Cardiac muscle cell (in vitro differentiated cells and primary cell): ENCODE measurements around the gene ST7. TPM values are rescaled to one million over a fixed set of nuclear protein-coding genes. Genes with fewer than 3 reads are reported as not detected.
A peak's percentile ranks its signal among the peaks of the same experiment; 100 is the strongest.

ENCODE experiments used
- DNase-seq, 2 donors: peaks; one replicate each; pipeline versions ENCODE4 v3.0.0 to v3.0.0-alpha.2; 2010 to 2017; ENCODE audit warnings: low read depth in 1 of 2, low spot score in 1 of 2
- H3K27ac ChIP-seq: fragments of 200-600 bp; sonication (generic); 2 replicates; pipeline ENCODE4 v1.5.1; 2016
- H3K27me3 ChIP-seq: fragments of 200-600 bp; sonication (generic); 2 replicates; pipeline ENCODE4 v1.6.0; 2016; ENCODE audit warnings: control low read depth
- H3K36me3 ChIP-seq: fragments of 200-600 bp; sonication (generic); 2 replicates; pipeline ENCODE4 v1.5.1; 2016; ENCODE audit warnings: control low read depth
- H3K4me1 ChIP-seq: fragments of 200-600 bp; sonication (generic); 2 replicates; pipeline ENCODE4 v1.8.1; 2017; ENCODE audit warnings: low read depth, mild to moderate bottlenecking, mixed run types
- H3K4me3 ChIP-seq: fragments of 200-600 bp; sonication (generic); 2 replicates; pipeline ENCODE4 v1.5.1; 2016; ENCODE audit warnings: mild to moderate bottlenecking
- H3K9me3 ChIP-seq: fragments of 200-600 bp; sonication (generic); 2 replicates; pipeline ENCODE4 v1.5.1; 2017; ENCODE audit warnings: low read depth, mild to moderate bottlenecking, control low read depth
- CTCF ChIP-seq: IDR thresholded peaks from 2 replicates; pipeline ENCODE4 v1.5.1; 2012; ENCODE audit warnings: low read depth, mild to moderate bottlenecking, low read length
- polyA plus RNA-seq: library from polyadenylated mRNA; unstranded; fragments of >200 nt; fragmentation: Nextera tagmentation; extraction: Ambion mirVana; gene quantifications from 2 replicates; pipeline ENCODE4 v1.2.1, GENCODE V29; 2016
- total RNA-seq: library from RNA; depleted of rRNA; stranded (reverse); fragments of >200 nt; gene quantifications from 2 replicates; pipeline ENCODE4 v1.2.3, GENCODE V29; 2016

Gene ST7
- total and polyA plus RNA-seq, 2 experiments from 2014 or later, result 83.5 to 96.7 TPM

DNA sequence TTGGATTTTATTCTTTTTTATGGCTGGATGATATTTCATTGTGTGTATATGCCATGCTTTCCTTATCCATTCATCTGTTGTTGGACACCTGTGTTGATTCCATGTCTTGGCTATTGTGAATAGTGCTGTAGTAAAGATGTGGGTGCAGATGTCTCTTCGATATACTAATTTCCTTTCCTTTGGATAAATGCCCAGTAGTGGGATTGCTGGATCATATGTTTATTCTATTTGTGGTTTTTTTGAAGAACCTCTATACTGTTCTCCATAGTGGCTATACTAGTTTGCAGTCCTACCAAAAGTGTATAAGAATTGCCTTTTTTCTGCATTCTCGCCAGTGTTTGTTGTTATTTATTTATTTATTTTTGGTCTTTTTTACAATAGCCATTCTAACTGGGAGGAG lies 209.8 kb downstream of the ST7 start:
- Histone ChIP-seq H3K27me3 (no peaks in the 10 kb centered on the region), H3K27ac (no peak overlapping the region), H3K9me3 (no peaks in the 10 kb centered on the region), H3K4me3 (no peak overlapping the region), H3K36me3 (no peaks in the 10 kb centered on the region), H3K4me1 (peaks cover 33% of the 10 kb centered on the region)
- no peak for DNase-seq
- no peak for TF ChIP-seq CTCF

GRCh38 chr7:117164620-117165019 lies 211.3 kb downstream of the ST7 start:
- TF ChIP-seq CTCF, result no peak
- Histone ChIP-seq H3K27ac (peak overlapping the region; percentile 57), H3K36me3 (no peaks in the 10 kb centered on the region), H3K9me3 (no peaks in the 10 kb centered on the region), H3K4me1 (peaks cover 26% of the 10 kb centered on the region), H3K4me3 (no peak overlapping the region), H3K27me3 (no peaks in the 10 kb centered on the region)
- DNase-seq, result no peak

GRCh38 chr7:117165656-117166055 lies 212.4 kb downstream of the ST7 start:
- no peak for DNase-seq

DNA sequence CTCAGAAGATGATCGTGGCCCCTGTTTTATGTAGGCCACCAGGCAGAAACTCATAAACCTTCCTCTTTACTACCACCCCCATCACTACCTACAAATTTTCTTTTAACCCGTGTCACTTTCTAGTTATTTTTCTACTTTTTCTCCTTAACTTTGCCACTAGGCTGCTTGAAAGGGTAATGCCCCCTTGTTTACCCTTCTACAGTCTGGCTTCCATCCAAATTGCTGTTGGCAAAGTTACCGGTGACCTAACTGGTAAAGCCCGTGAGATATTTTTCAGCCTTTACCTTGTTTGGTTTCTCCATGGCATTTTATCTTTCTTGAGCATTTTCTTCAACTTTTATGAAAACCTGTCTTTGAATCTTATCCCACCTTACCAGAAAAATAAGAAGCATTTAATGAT lies 216.6 kb downstream of the ST7 start:
- no peak overlapping the region for H3K27ac ChIP-seq

More at GRCh38 chr7:117165656-117166055, 212.4 kb downstream of the ST7 start:
- Histone ChIP-seq H3K27ac (peak overlapping the region; percentile 57), H3K27me3 (no peaks in the 10 kb centered on the region), H3K9me3 (no peaks in the 10 kb centered on the region), H3K4me3 (no peak overlapping the region), H3K4me1 (peaks cover 26% of the 10 kb centered on the region), H3K36me3 (no peaks in the 10 kb centered on the region)
- TF ChIP-seq CTCF, result no peak

GRCh38 chr7:117171106-117171505 lies 217.8 kb downstream of the ST7 start:
- no peaks in the 10 kb centered on the region for H3K9me3 ChIP-seq
- peaks cover 7% of the 10 kb centered on the region for H3K4me1 ChIP-seq
- no peak for TF ChIP-seq CTCF
- DNase-seq, result no peak
- H3K27ac ChIP-seq, result peak overlapping the region; percentile 10
- no peaks in the 10 kb centered on the region for H3K27me3 ChIP-seq
- H3K4me3 ChIP-seq, result no peak overlapping the region
- peaks cover 11% of the 10 kb centered on the region for H3K36me3 ChIP-seq

More for the DNA sequence above, 216.6 kb downstream of the ST7 start:
- no peak overlapping the region for H3K4me3 ChIP-seq
- peaks cover 16% of the 10 kb centered on the region for H3K4me1 ChIP-seq
- DNase-seq, result no peak
- no peaks in the 10 kb centered on the region for H3K27me3 ChIP-seq
- TF ChIP-seq CTCF, result no peak
- H3K9me3 ChIP-seq, result no peaks in the 10 kb centered on the region
- H3K36me3 ChIP-seq, result peaks cover 11% of the 10 kb centered on the region

- TF ChIP-seq CTCF, result no peak
- no peak for DNase-seq
- Histone ChIP-seq H3K27ac (peak overlapping the region; percentile 8), H3K36me3 (peaks cover 18% of the 10 kb centered on the region), H3K9me3 (no peaks in the 10 kb centered on the region), H3K4me3 (no peak overlapping the region), H3K27me3 (no peaks in the 10 kb centered on the region), H3K4me1 (peaks cover 5% of the 10 kb centered on the region)
Measured at GRCh38 chr7:117172283-117172682, 219.0 kb downstream of the ST7 start.
